DOHH2 (cell line): ENCODE data around the gene CD164.

Source experiments
- H3F3A ChIP-seq: fragments of 200-600 bp; sonication (generic), shearing (Covaris generic); 2 replicates; pipeline ENCODE4 v1.6.0; 2016; ENCODE audit warnings: antibody characterized with exemption, mild to moderate bottlenecking; ENCODE audit not compliant: control insufficient read depth, insufficient read depth
- H3K27ac ChIP-seq: fragments of 200-600 bp; sonication (generic); 2 replicates; pipeline ENCODE4 v1.5.1; 2014; ENCODE audit warnings: low read depth, mild to moderate bottlenecking, low read length, moderate library complexity
- H3K27me3 ChIP-seq: fragments of 200-600 bp; sonication (generic); 2 replicates; pipeline ENCODE4 v1.6.1; 2014; ENCODE audit warnings: mild to moderate bottlenecking, low read length, mixed read lengths; ENCODE audit not compliant: control insufficient read depth
- H3K36me3 ChIP-seq: fragments of 200-600 bp; sonication (generic); 2 replicates; pipeline ENCODE4 v1.6.1; 2014; ENCODE audit warnings: mild to moderate bottlenecking, low read length, moderate library complexity, mixed read lengths; ENCODE audit not compliant: control insufficient read depth
- H3K4me1 ChIP-seq: fragments of 200-600 bp; sonication (generic); 2 replicates; pipeline ENCODE4 v1.6.1; 2014; ENCODE audit warnings: mild to moderate bottlenecking, low read length, mixed read lengths; ENCODE audit not compliant: control insufficient read depth
- H3K4me2 ChIP-seq: fragments of 200-600 bp; sonication (generic); 2 replicates; pipeline ENCODE4 v1.6.0; 2014; ENCODE audit warnings: mild to moderate bottlenecking, low read length, moderate library complexity
- H3K4me3 ChIP-seq: fragments of 200-600 bp; sonication (generic); 2 replicates; pipeline ENCODE4 v1.5.1; 2014; ENCODE audit warnings: mild to moderate bottlenecking, low read length, mixed read lengths
- H3K79me2 ChIP-seq: fragments of 200-600 bp; sonication (generic); 2 replicates; pipeline ENCODE4 v1.6.1; 2014; ENCODE audit warnings: mild to moderate bottlenecking, low read length, mixed read lengths; ENCODE audit not compliant: control insufficient read depth
- H3K9me2 ChIP-seq: fragments of 200-600 bp; sonication (generic); replicated peaks from 2 replicates; pipeline ENCODE4 v1.6.1; 2014; ENCODE audit warnings: mild to moderate bottlenecking, low read length, mixed read lengths; ENCODE audit not compliant: control insufficient read depth
- H3K9me3 ChIP-seq: fragments of 200-600 bp; sonication (generic); 2 replicates; pipeline ENCODE4 v1.6.1; 2014; ENCODE audit warnings: antibody characterized with exemption, low read length, mixed read lengths; ENCODE audit not compliant: control insufficient read depth, insufficient read depth
- H4K20me1 ChIP-seq: fragments of 200-600 bp; sonication (generic); 2 replicates; pipeline ENCODE4 v1.6.0; 2014; ENCODE audit warnings: low read depth, mild to moderate bottlenecking, antibody characterized with exemption, low read length, moderate library complexity; ENCODE audit not compliant: control insufficient read depth, insufficient read depth
- CTCF ChIP-seq: fragments of 200-600 bp; sonication (generic); IDR thresholded peaks from one replicate; pipeline ENCODE4 v1.5.1; 2014; ENCODE audit warnings: antibody characterized with exemption, mild to moderate bottlenecking, low read depth, low read length; ENCODE audit not compliant: poor library complexity, severe bottlenecking
- EZH2phosphoT487 ChIP-seq: fragments of 200-600 bp; sonication (generic); IDR thresholded peaks from 2 replicates; pipeline ENCODE4 v1.6.1; 2017; ENCODE audit warnings: borderline replicate concordance, mild to moderate bottlenecking, antibody characterized with exemption, low read length, moderate library complexity, mixed read lengths

Gene CD164

GRCh38 chr6:109360791-109361190 is 21.5 kb downstream of the CD164 start:
- H3K4me1 ChIP-seq = no peaks in the 10 kb centered on the region
- TF ChIP-seq CTCF (no peak), EZH2phosphoT487 (no peak)
- H3K79me2 ChIP-seq = no peaks in the 10 kb centered on the region
- no peaks in the 10 kb centered on the region for H3F3A ChIP-seq
- no peaks in the 10 kb centered on the region for H3K9me2 ChIP-seq
- H3K27me3 ChIP-seq = no peaks in the 10 kb centered on the region
- H4K20me1 ChIP-seq = no peaks in the 10 kb centered on the region
- H3K36me3 ChIP-seq = peaks cover 56% of the 10 kb centered on the region
- no peaks in the 10 kb centered on the region; the same call in 1 of the 2 replicates for H3K9me3 ChIP-seq
- no peak overlapping the region for H3K4me3 ChIP-seq
- no peak overlapping the region for H3K27ac ChIP-seq
- no peak overlapping the region for H3K4me2 ChIP-seq

- H3K9me3 ChIP-seq = no peaks in the 10 kb centered on the region; the same call in 1 of the 2 replicates
- H3K27me3 ChIP-seq = no peaks in the 10 kb centered on the region
- no peak overlapping the region for H3K4me2 ChIP-seq
- no peaks in the 10 kb centered on the region for H3K4me1 ChIP-seq
- H3K4me3 ChIP-seq = no peak overlapping the region
- H3K36me3 ChIP-seq = peaks cover 51% of the 10 kb centered on the region
- no peaks in the 10 kb centered on the region for H3K79me2 ChIP-seq
- TF ChIP-seq CTCF (no peak), EZH2phosphoT487 (no peak)
- H4K20me1 ChIP-seq = no peaks in the 10 kb centered on the region
- no peaks in the 10 kb centered on the region for H3K9me2 ChIP-seq
- H3K27ac ChIP-seq = no peak overlapping the region
- no peaks in the 10 kb centered on the region for H3F3A ChIP-seq
Observed at GRCh38 chr6:109360281-109360680, 22.0 kb downstream of the CD164 start.

- Histone ChIP-seq H3F3A (no peaks in the 10 kb centered on the region), H3K9me2 (no peaks in the 10 kb centered on the region), H3K27me3 (no peaks in the 10 kb centered on the region), H3K79me2 (no peaks in the 10 kb centered on the region), H4K20me1 (no peaks in the 10 kb centered on the region), H3K4me3 (no peak overlapping the region), H3K4me2 (no peak overlapping the region), H3K9me3 (no peaks in the 10 kb centered on the region; the same call in 1 of the 2 replicates), H3K27ac (no peak overlapping the region), H3K36me3 (peaks cover 42% of the 10 kb centered on the region), H3K4me1 (no peaks in the 10 kb centered on the region)
- TF ChIP-seq EZH2phosphoT487 (no peak), CTCF (no peak)
Observed at GRCh38 chr6:109359248-109359647, 23.0 kb downstream of the CD164 start.

- H3K4me1 ChIP-seq = no peaks in the 10 kb centered on the region
- H3K9me3 ChIP-seq = no peaks in the 10 kb centered on the region; the same call in 1 of the 2 replicates
- H3K79me2 ChIP-seq = no peaks in the 10 kb centered on the region
- TF ChIP-seq EZH2phosphoT487 = no peak
- TF ChIP-seq CTCF = no peak
- H3K9me2 ChIP-seq = no peaks in the 10 kb centered on the region
- H3K27me3 ChIP-seq = no peaks in the 10 kb centered on the region
- peaks cover 35% of the 10 kb centered on the region for H3K36me3 ChIP-seq
- H3K27ac ChIP-seq = no peak overlapping the region
- no peaks in the 10 kb centered on the region for H4K20me1 ChIP-seq
- no peak overlapping the region for H3K4me3 ChIP-seq
- H3K4me2 ChIP-seq = no peak overlapping the region
- no peaks in the 10 kb centered on the region for H3F3A ChIP-seq
Observed at GRCh38 chr6:109358204-109358603, 24.1 kb downstream of the CD164 start.
